Measurements from ENCODE around the gene VPS25. TPM values are rescaled to one million over a fixed set of nuclear protein-coding genes. Genes with fewer than 3 reads are reported as not detected.
A peak's percentile ranks its signal among the peaks of the same experiment; 100 is the strongest.

Gene VPS25
- total and polyA plus RNA-seq, 9 of the 15 experiments (the other 6 are each of a cell fraction or from before 2014, with no cell fraction given): 123 to 352 (median 180) TPM

- TF ChIP-seq PREB (CRISPR knock-in tag; IDR thresholded peaks at IDR 0.05) (no peak), JUND (IDR thresholded peaks at IDR 0.05; ENCODE audit: borderline replicate concordance, low read depth, low read length) (peak; percentile 32; the same call in 1 of the 2 replicates), JUND (tag; IDR thresholded peaks at IDR 0.05; ENCODE audit: borderline replicate concordance, low read depth, low read length) (no peak), ZBTB40 (IDR thresholded peaks at IDR 0.05) (peak; percentile 45; the same call in 1 of the 2 replicates), ZBTB40 (CRISPR knock-in tag; IDR thresholded peaks at IDR 0.05) (no peak), KDM1A (IDR thresholded peaks at IDR 0.05) (peak; percentile 84 to 88), MTA2 (IDR thresholded peaks at IDR 0.05; ENCODE audit: low read depth) (peak; percentile 87), TEAD2 (tag; IDR thresholded peaks at IDR 0.05) (peak; percentile 32; the same call in 1 of the 2 replicates), TBL1XR1 (IDR thresholded peaks at IDR 0.05; ENCODE audit: low read length in 2 of 2) (peak; percentile 61 to 89; a peak in 2 of 4 replicates), SP2 (IDR thresholded peaks at IDR 0.05; ENCODE audit: extremely low read depth, low read depth, low read length, poor library complexity, severe bottlenecking) (no peak), HMGXB4 (CRISPR knock-in tag; IDR thresholded peaks at IDR 0.05) (no peak)
These were observed 29.5 kb upstream of the VPS25 start (continued) for GRCh38 chr17:42743595-42744282.
